Activated T-cell treated with anti-CD3 and anti-CD28 coated beads, Interleukin-2, amount 50 U/mL, for 72 hours (primary cell): ENCODE data around the gene PRKD1. TPM values are rescaled to one million over a fixed set of nuclear protein-coding genes. Genes with fewer than 3 reads are reported as not detected.

Experiments
- ATAC-seq, 2 donors: fragments of 150-1000 bp; cut with Tn5 transposase; replicated peaks in 1 of 2; 2 replicates each; pipeline ENCODE4 v1.10.0; 2021; ENCODE audit warnings: moderate library complexity in 2 of 2, mild to moderate bottlenecking in 1 of 2
- DNase-seq, 2 donors: peaks; one replicate each; pipeline ENCODE4 v3.0.0; 2021 to 2022; ENCODE audit warnings: mixed read lengths in 1 of 2
- H3K27ac Mint-ChIP-seq: one replicate; pipeline ENCODE4 v1.8.0; 2022; ENCODE audit warnings: mild to moderate bottlenecking, moderate library complexity, mixed read lengths
- H3K27me3 Mint-ChIP-seq: one replicate; pipeline ENCODE4 v1.8.0; 2022; ENCODE audit warnings: low read depth, mixed read lengths
- H3K36me3 Mint-ChIP-seq, 2 donors: one replicate each; pipeline ENCODE4 v1.8.0; 2022; ENCODE audit warnings: mixed read lengths in 2 of 2, mild to moderate bottlenecking in 1 of 2; ENCODE audit not compliant: insufficient read depth in 2 of 2
- H3K4me1 Mint-ChIP-seq: one replicate; pipeline ENCODE4 v1.8.0; 2022; ENCODE audit warnings: low read depth, mixed read lengths
- H3K4me3 Mint-ChIP-seq, 2 donors: one replicate each; pipeline ENCODE4 v1.8.0; 2022; ENCODE audit warnings: mild to moderate bottlenecking in 2 of 2, mixed read lengths in 2 of 2, moderate library complexity in 2 of 2
- H3K9me3 Mint-ChIP-seq, 2 donors: one replicate each; pipeline ENCODE4 v1.8.0; 2022; ENCODE audit warnings: mixed read lengths in 2 of 2
- total RNA-seq, 2 donors: library from RNA; stranded (reverse); gene quantifications; one replicate each; pipeline ENCODE4 v1.2.3, GENCODE V29; 2022

PRKD1 gene
- total RNA-seq, 2 donors from 2014 or later: not detected

DNA sequence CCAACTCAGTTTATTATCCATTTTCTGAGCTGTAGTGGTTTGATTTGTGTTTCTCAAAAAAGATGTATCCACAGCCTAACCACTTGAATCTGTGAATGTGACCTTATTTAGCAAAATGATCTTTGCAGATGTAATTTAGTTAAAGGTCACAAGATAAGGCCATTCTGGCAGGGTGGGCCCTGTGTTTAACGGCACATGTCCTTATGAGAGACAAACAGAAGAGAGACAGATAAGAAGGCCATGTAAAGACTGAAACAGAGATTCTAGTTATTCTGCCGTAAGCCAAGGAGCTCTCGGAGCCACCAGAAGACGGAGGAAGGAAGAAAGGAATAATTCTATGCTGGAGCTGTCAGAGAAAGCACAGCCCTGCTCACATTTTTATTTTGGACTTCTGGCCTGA lies 374.2 kb downstream of the PRKD1 start:
- ATAC-seq: no peak
- H3K36me3 Mint-ChIP-seq: no peaks in the 10 kb centered on the region
- H3K27ac Mint-ChIP-seq: no peak overlapping the region
- peaks cover 1 to 3% of the 10 kb centered on the region in 2 donors for H3K9me3 Mint-ChIP-seq
- no peak overlapping the region for H3K4me3 Mint-ChIP-seq
- DNase-seq: no peak
- no peaks in the 10 kb centered on the region for H3K27me3 Mint-ChIP-seq
- H3K4me1 Mint-ChIP-seq: no peaks in the 10 kb centered on the region

GRCh38 chr14:29548948-29549370 lies 378.7 kb downstream of the PRKD1 start:
- Mint-ChIP-seq H3K9me3 (peaks cover 0 to 3% of the 10 kb centered on the region in 2 donors), H3K4me3 (no peak overlapping the region), H3K27me3 (no peaks in the 10 kb centered on the region), H3K36me3 (no peaks in the 10 kb centered on the region), H3K4me1 (no peaks in the 10 kb centered on the region), H3K27ac (no peak overlapping the region)
- no peak for DNase-seq
- no peak for ATAC-seq

DNA sequence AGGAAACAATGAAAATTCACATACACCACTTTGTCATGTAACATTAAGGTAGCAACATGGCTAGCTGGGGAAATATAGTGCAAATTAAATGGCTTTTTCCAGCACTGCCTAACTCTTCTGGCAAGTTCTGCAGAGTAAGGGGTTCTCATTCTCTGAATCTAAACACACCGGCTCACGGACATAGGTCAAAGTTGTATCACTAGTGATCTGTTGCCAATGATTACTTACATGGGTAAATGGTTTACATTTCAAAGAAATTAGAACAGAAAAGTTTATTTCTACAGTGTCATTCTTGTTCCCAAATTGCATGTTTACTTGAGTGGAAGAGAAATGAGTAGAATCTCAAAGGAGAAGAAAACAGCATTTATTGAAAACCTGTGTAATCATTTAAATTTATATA lies 381.9 kb downstream of the PRKD1 start:
- DNase-seq (no peak), ATAC-seq (no peak)
- Mint-ChIP-seq H3K36me3 (no peaks in the 10 kb centered on the region), H3K9me3 (peaks cover 0 to 3% of the 10 kb centered on the region in 2 donors), H3K27me3 (no peaks in the 10 kb centered on the region), H3K4me3 (no peak overlapping the region), H3K27ac (no peak overlapping the region), H3K4me1 (no peaks in the 10 kb centered on the region)

DNA sequence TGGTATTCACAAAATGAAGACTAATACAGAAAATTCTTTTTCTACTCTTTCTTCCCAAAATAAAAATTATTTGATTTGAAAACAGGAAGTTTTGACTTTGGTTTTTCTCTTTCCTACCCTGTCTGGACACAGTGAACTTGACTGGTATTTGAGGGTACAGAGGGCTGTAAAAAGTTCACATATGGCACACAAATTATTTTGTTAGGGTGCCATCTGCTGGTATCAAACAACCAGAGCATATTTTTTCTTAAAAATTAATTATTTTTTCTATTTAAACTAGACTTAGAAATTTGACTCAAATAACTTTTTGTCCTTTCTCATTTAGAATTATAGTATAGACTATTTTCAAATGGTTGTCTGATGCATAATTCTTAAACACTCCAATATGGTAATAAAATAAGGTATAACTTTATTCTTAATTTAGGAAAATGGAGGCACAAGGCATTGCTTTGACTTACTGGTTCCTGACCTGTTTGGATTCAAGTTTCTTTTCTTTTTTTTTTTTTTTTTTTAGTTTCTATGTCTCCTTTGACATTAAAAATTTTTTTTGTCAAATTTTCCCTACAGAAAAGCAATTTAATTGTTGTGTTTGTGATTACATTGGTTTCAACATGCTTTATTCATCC lies 390.6 kb downstream of the PRKD1 start:
- Mint-ChIP-seq H3K4me1 (no peaks in the 10 kb centered on the region), H3K36me3 (peaks cover 0 to 2% of the 10 kb centered on the region in 2 donors), H3K9me3 (peaks cover 2% of the 10 kb centered on the region in 2 donors), H3K27ac (no peak overlapping the region), H3K27me3 (no peaks in the 10 kb centered on the region), H3K4me3 (no peak overlapping the region)
- DNase-seq (no peak), ATAC-seq (no peak)

- no peaks in the 10 kb centered on the region for H3K4me1 Mint-ChIP-seq
- H3K27ac Mint-ChIP-seq: no peak overlapping the region
- H3K27me3 Mint-ChIP-seq: no peaks in the 10 kb centered on the region
These were observed 398.2 kb downstream of the PRKD1 start for GRCh38 chr14:29529418-29529817.

GRCh38 chr14:29528889-29529288 lies 398.8 kb downstream of the PRKD1 start:
- Mint-ChIP-seq H3K27me3 (no peaks in the 10 kb centered on the region), H3K27ac (no peak overlapping the region), H3K4me3 (no peak overlapping the region), H3K36me3 (no peaks in the 10 kb centered on the region), H3K4me1 (no peaks in the 10 kb centered on the region), H3K9me3 (no peaks in the 10 kb centered on the region)
- DNase-seq (no peak), ATAC-seq (no peak)

More at GRCh38 chr14:29529418-29529817, 398.2 kb downstream of the PRKD1 start:
- Mint-ChIP-seq H3K36me3 (no peaks in the 10 kb centered on the region), H3K9me3 (peaks cover under 1% of the 10 kb centered on the region in 2 donors), H3K4me3 (no peak overlapping the region)
- DNase-seq: no peak
- no peak for ATAC-seq

DNA sequence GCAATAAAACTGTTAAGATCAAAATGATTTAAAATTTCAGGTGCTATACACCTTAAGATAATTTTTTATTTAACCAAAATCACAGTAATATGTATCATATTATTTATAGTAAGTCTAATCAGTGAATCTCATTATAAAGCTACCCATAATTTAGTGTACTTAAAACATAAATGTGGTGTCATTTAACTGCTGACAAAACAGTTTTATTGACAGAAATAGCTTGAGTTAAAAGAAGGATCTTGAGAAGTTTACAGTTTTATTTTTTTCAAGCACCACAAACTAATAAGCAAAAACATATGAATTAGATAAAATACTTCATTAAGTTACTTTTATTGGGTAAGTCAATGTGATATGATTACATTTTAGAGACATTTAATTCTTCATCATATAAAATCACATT lies 400.4 kb downstream of the PRKD1 start:
- ATAC-seq: no peak
- Mint-ChIP-seq H3K27me3 (no peaks in the 10 kb centered on the region), H3K36me3 (no peaks in the 10 kb centered on the region), H3K4me3 (no peak overlapping the region), H3K4me1 (no peaks in the 10 kb centered on the region), H3K27ac (no peak overlapping the region), H3K9me3 (no peaks in the 10 kb centered on the region)
- DNase-seq: no peak
